ENCODE results near the gene EP400. TPM values are rescaled to one million over a fixed set of nuclear protein-coding genes. Genes with fewer than 3 reads are reported as not detected.
A peak's percentile ranks its signal among the peaks of the same experiment; 100 is the strongest.
"Not testable (repeated sequence)": the region's sequence is repeated elsewhere in the genome, so short reads cannot be mapped to it uniquely, and the experiment has no call there.

Gene EP400
- total RNA-seq, 6 donors from 2014 or later, result 21.7 to 61.8 (median 40.4) TPM

DNA sequence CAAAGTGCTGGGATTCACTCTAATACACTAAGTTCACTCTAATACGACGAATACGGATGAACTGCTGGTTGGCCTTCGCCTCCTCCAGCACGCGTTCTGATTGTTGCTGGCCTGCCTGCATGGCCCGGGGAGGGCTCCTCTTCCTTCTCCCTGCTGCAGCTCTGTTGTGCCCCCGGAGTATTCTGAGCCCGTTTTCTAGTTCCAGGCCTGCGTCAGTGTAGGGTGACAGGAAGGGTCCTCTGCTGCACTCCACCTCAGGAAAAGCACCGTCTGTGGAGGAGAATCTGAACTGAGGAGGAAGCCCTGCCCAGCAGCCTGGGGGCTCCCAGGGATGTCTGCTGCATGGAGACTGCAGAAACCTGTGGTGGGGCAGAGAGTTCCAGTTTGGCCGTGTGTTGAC, 150.0 kb downstream of the EP400 start:
- H3K27me3 ChIP-seq, result no peaks in the 10 kb centered on the region
- 92 to 100% methylated on average over 9 to 12 of the region's 12 CpGs for WGBS, 2 donors
- H3K4me1 ChIP-seq, result no peaks in the 10 kb centered on the region
- peak in 1 of 2 donors; percentile 34 for ATAC-seq (ENCODE audit: low FRiP score in 2 of 2)
- TF ChIP-seq CTCF (IDR thresholded peaks at IDR 0.05) (no peak), POLR2A (IDR thresholded peaks at IDR 0.05) (no peak), POLR2AphosphoS5 (IDR thresholded peaks at IDR 0.05) (no peak), EP300 (IDR thresholded peaks at IDR 0.05) (no peak)
- no peak for DNase-seq
- peaks cover 0 to 29% (median 3%) of the 10 kb centered on the region in 4 donors for H3K36me3 ChIP-seq
- H3K9me3 ChIP-seq, result no peaks in the 10 kb centered on the region
- no peak overlapping the region for H3K4me3 ChIP-seq
- no peak overlapping the region for H3K27ac ChIP-seq

GRCh38 chr12:132100306-132101065, 150.7 kb downstream of the EP400 start:
- WGBS, 2 donors, result 95 to 96% methylated on average over 6 to 13 of the region's 13 CpGs
- no peaks in the 10 kb centered on the region for H3K27me3 ChIP-seq
- H3K9me3 ChIP-seq, result no peaks in the 10 kb centered on the region
- ATAC-seq (ENCODE audit: low FRiP score in 2 of 2) (peak in 1 of 2 donors; percentile 6), DNase-seq (peak in 1 of 2 donors; percentile 75)
- peaks cover 0 to 34% (median 5%) of the 10 kb centered on the region in 4 donors for H3K36me3 ChIP-seq
- H3K4me3 ChIP-seq, result no peak overlapping the region
- TF ChIP-seq POLR2AphosphoS5 (IDR thresholded peaks at IDR 0.05) (no peak), CTCF (IDR thresholded peaks at IDR 0.05) (no peak), EP300 (IDR thresholded peaks at IDR 0.05) (no peak), POLR2A (IDR thresholded peaks at IDR 0.05) (no peak)
- no peak overlapping the region for H3K27ac ChIP-seq
- no peaks in the 10 kb centered on the region for H3K4me1 ChIP-seq

GRCh38 chr12:132102297-132102696, 152.6 kb downstream of the EP400 start:
- Histone ChIP-seq H3K9me3 (no peaks in the 10 kb centered on the region), H3K27ac (no peak overlapping the region), H3K4me3 (no peak overlapping the region), H3K4me1 (no peaks in the 10 kb centered on the region), H3K36me3 (peaks cover 0 to 34% (median 5%) of the 10 kb centered on the region in 4 donors), H3K27me3 (no peaks in the 10 kb centered on the region)
- TF ChIP-seq POLR2A (IDR thresholded peaks at IDR 0.05) (no peak), POLR2AphosphoS5 (IDR thresholded peaks at IDR 0.05) (no peak), EP300 (IDR thresholded peaks at IDR 0.05) (no peak), CTCF (IDR thresholded peaks at IDR 0.05) (no peak)
- DNase-seq (peak in 1 of 2 donors; percentile 19), ATAC-seq (ENCODE audit: low FRiP score in 2 of 2) (no peak)
- WGBS, 2 donors, result 93 to 100% methylated on average over 7 to 9 of the region's 9 CpGs

DNA sequence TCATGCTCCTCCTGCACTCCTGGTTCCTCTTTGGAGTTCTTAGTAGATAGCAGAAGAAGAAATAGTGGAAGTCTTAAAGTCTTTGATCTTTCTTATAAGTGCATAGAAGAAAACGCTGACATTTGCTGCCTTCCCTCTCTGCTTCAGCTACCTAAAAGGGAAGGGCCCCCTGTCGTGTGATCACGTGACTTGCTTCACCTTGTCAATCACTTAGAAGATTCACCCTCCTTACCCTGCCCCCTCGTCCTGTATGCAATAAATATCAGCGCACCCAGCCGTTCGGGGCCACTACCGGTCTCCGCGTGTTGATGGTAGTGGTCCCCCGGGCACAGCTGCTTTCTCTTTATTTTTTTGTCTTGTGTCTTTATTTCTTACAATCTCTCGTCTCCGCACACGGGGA, 153.3 kb downstream of the EP400 start:
- not testable (repeated sequence) for ATAC-seq (ENCODE audit: low FRiP score in 2 of 2); H3K9me3 ChIP-seq; H3K4me3 ChIP-seq; H3K27ac ChIP-seq; H3K27me3 ChIP-seq; H3K4me1 ChIP-seq
- peak in 1 of 2 donors; percentile 45 for DNase-seq
- 76 to 79% methylated on average over 14 of the region's 14 CpGs for WGBS, 2 donors
- peaks cover 0 to 34% (median 6%) of the 10 kb centered on the region in 4 donors for H3K36me3 ChIP-seq

- no peak overlapping the region for H3K4me3 ChIP-seq
- no peaks in the 10 kb centered on the region for H3K4me1 ChIP-seq
- H3K27ac ChIP-seq, result no peak overlapping the region
- ATAC-seq (ENCODE audit: low FRiP score in 2 of 2), result peak in 1 of 2 donors; percentile 16
- peaks cover 0 to 37% (median 9%) of the 10 kb centered on the region in 4 donors for H3K36me3 ChIP-seq
- no peaks in the 10 kb centered on the region for H3K27me3 ChIP-seq
- no peak for TF ChIP-seq EP300 (IDR thresholded peaks at IDR 0.05)
- no peak for TF ChIP-seq POLR2AphosphoS5 (IDR thresholded peaks at IDR 0.05)
- no peak for TF ChIP-seq POLR2A (IDR thresholded peaks at IDR 0.05)
- no peak for TF ChIP-seq CTCF (IDR thresholded peaks at IDR 0.05)
- DNase-seq, result peak in 1 of 2 donors; percentile 67
- no peaks in the 10 kb centered on the region for H3K9me3 ChIP-seq
- WGBS, 2 donors, result 91 to 96% methylated on average over 24 to 26 of the region's 26 CpGs
Measured at GRCh38 chr12:132103542-132104308, 154.0 kb downstream of the EP400 start.

All from upper lobe of left lung (tissue), 6 donors.